Testis (tissue), 3 donors: Measurements from ENCODE around the gene SBSN. TPM values are rescaled to one million over a fixed set of nuclear protein-coding genes. Genes with fewer than 3 reads are reported as not detected.

ENCODE experiments used
- DNase-seq: peaks from one replicate; pipeline ENCODE4 v3.0.0-alpha.2; 2019
- H3K27ac ChIP-seq, 2 donors: fragments of 200-600 bp; sonication (generic); one replicate each; pipeline ENCODE4 v1.5.1; 2019
- H3K27me3 ChIP-seq: fragments of 200-600 bp; sonication (generic); one replicate; pipeline ENCODE4 v1.5.1; 2019
- H3K36me3 ChIP-seq: fragments of 200-600 bp; sonication (generic); one replicate; pipeline ENCODE4 v1.5.1; 2017; ENCODE audit warnings: low read depth; ENCODE audit errors: missing control alignments
- H3K4me1 ChIP-seq: fragments of 200-600 bp; sonication (generic); one replicate; pipeline ENCODE4 v1.5.1; 2019
- H3K4me3 ChIP-seq, 2 donors: fragments of 200-600 bp; sonication (generic); one replicate each; pipeline ENCODE4 v1.5.1; 2017 to 2019
- H3K9me3 ChIP-seq: fragments of 200-600 bp; sonication (generic); one replicate; pipeline ENCODE4 v1.5.1; 2017
- CTCF ChIP-seq, 3 experiments: fragments of 450-650 bp in 2 of 3; fragments of 200-600 bp in 1 of 3; sonication (generic) in 1 of 3; IDR thresholded peaks; one replicate each; pipeline ENCODE4 v1.5.1; 2016 to 2019; ENCODE audit warnings: antibody characterized with exemption in 3 of 3, mild to moderate bottlenecking in 2 of 3, moderate library complexity in 1 of 3
- POLR2A ChIP-seq: fragments of 450-650 bp; IDR thresholded peaks from one replicate; pipeline ENCODE4 v1.6.1; 2017; ENCODE audit warnings: antibody characterized with exemption, mild to moderate bottlenecking, moderate library complexity
- WGBS, 2 donors: methylation state at CpG; one replicate each; pipeline ENCODE4 v1.1.5; 2018; 5-methylcytosine and 5-hydroxymethylcytosine counted together
- intact Hi-C: fragments of 100-400 bp; cut with DNase I; formaldehyde crosslinking; loops from one replicate; pipeline ENCODE4 v1.15.1; 2023; ENCODE audit warnings: low total_unique reads
- polyA plus RNA-seq: library from polyadenylated mRNA; stranded (reverse); fragments of 350-450 nt; fragmentation: Illumina TruSeq; extraction: RNeasy Lipid Tissue Mini Kit (QIAGEN cat#74804); gene quantifications from one replicate; pipeline ENCODE4 v1.2.3, GENCODE V29; 2014; ENCODE audit warnings: low read depth, low replicate concordance; ENCODE audit not compliant: insufficient read depth
- total RNA-seq, 2 donors: library from RNA; depleted of rRNA; stranded (reverse); fragments of >200 nt; gene quantifications; one replicate each; pipeline ENCODE4 v1.2.3, GENCODE V29; 2016

The SBSN gene
- total and polyA plus RNA-seq, 3 donors from 2014 or later: 0.16 to 0.47 (median 0.19) TPM

GRCh38 chr19:35509018-35509652, 19.0 kb downstream of the SBSN start:
- intact Hi-C loops: no loop called here
- DNase-seq: no peak
- Histone ChIP-seq H3K27ac (no peak overlapping the region), H3K4me3 (no peak overlapping the region), H3K27me3 (no peaks in the 10 kb centered on the region), H3K9me3 (no peaks in the 10 kb centered on the region), H3K36me3 (no peaks in the 10 kb centered on the region), H3K4me1 (peaks cover 4% of the 10 kb centered on the region)
- TF ChIP-seq POLR2A (no peak), CTCF (IDR thresholded peaks at IDR 0.05) (no peak)
- WGBS, 2 donors: 30 to 33% methylated on average over 12 of the region's 12 CpGs

GRCh38 chr19:35508129-35508528, 20.0 kb downstream of the SBSN start:
- no peak for DNase-seq
- Histone ChIP-seq H3K9me3 (no peaks in the 10 kb centered on the region), H3K4me3 (no peak overlapping the region), H3K4me1 (peaks cover 4% of the 10 kb centered on the region), H3K27me3 (no peaks in the 10 kb centered on the region), H3K36me3 (no peaks in the 10 kb centered on the region), H3K27ac (no peak overlapping the region)
- 77 to 96% methylated on average over 3 of the region's 3 CpGs for WGBS, 2 donors
- TF ChIP-seq POLR2A (no peak), CTCF (IDR thresholded peaks at IDR 0.05) (no peak)
- intact Hi-C loops: no loop called here

GRCh38 chr19:35507561-35507960, 20.6 kb downstream of the SBSN start:
- H3K27me3 ChIP-seq: no peaks in the 10 kb centered on the region
- no peak for TF ChIP-seq CTCF (IDR thresholded peaks at IDR 0.05)
- no peaks in the 10 kb centered on the region for H3K36me3 ChIP-seq
- no peak overlapping the region for H3K27ac ChIP-seq
- no peaks in the 10 kb centered on the region for H3K9me3 ChIP-seq
- H3K4me1 ChIP-seq: peaks cover 4% of the 10 kb centered on the region
- intact Hi-C loops: no loop called here
- 86 to 87% methylated on average over 11 of the region's 11 CpGs for WGBS, 2 donors
- no peak for DNase-seq
- H3K4me3 ChIP-seq: no peak overlapping the region

- intact Hi-C loops: no loop called here
- Histone ChIP-seq H3K4me1 (peaks cover 4% of the 10 kb centered on the region), H3K27me3 (no peaks in the 10 kb centered on the region), H3K9me3 (no peaks in the 10 kb centered on the region), H3K27ac (no peak overlapping the region), H3K4me3 (no peak overlapping the region), H3K36me3 (no peaks in the 10 kb centered on the region)
- no peak for DNase-seq
- 88 to 94% methylated on average over 7 of the region's 7 CpGs for WGBS, 2 donors
- TF ChIP-seq CTCF (IDR thresholded peaks at IDR 0.05) (no peak), POLR2A (no peak)
Observed at GRCh38 chr19:35506011-35506410, 22.1 kb downstream of the SBSN start.

GRCh38 chr19:35502751-35503150, 25.4 kb downstream of the SBSN start:
- DNase-seq: no peak
- no peaks in the 10 kb centered on the region for H3K4me1 ChIP-seq
- H3K27ac ChIP-seq: no peak overlapping the region
- no peaks in the 10 kb centered on the region for H3K36me3 ChIP-seq
- no peak for TF ChIP-seq CTCF (IDR thresholded peaks at IDR 0.05)
- TF ChIP-seq POLR2A: no peak
- no peaks in the 10 kb centered on the region for H3K9me3 ChIP-seq
- no peak overlapping the region for H3K4me3 ChIP-seq
- no peaks in the 10 kb centered on the region for H3K27me3 ChIP-seq
- intact Hi-C loops: no loop called here
- 91 to 93% methylated on average over 4 of the region's 4 CpGs for WGBS, 2 donors
